ENCODE data around the gene LRMDA. TPM values are rescaled to one million over a fixed set of nuclear protein-coding genes. Genes with fewer than 3 reads are reported as not detected.

Gene LRMDA
- total and polyA plus RNA-seq, 2 of the 13 experiments (the other 11 are each of a cell fraction or from before 2014, with no cell fraction given): 13.4 to 22.0 TPM

GRCh38 chr10:75652146-75652740 is 220.8 kb downstream of the LRMDA start (continued):
- TF ChIP-seq THAP9 (CRISPR knock-in tag; IDR thresholded peaks at IDR 0.05; ENCODE audit: borderline replicate concordance): no peak

- Histone ChIP-seq H4K20me1 (ENCODE audit: insufficient read depth, low read length) (no peaks in the 10 kb centered on the region), H3K9ac (ENCODE audit: insufficient read depth, low read depth, low read length) (no peak overlapping the region), H3K4me3 (replicated peaks in 1 of 3; ENCODE audit: insufficient read depth in 1 of 3, low read depth in 2 of 3, low read length in 3 of 3) (no peak overlapping the region), H3K4me1 (ENCODE audit: insufficient read depth, low read length) (peaks cover 80% of the 10 kb centered on the region), H3K27me3 (ENCODE audit: control insufficient read depth in 1 of 2, insufficient read depth in 2 of 2, low read length in 2 of 2) (no peaks in the 10 kb centered on the region), H3K27ac (ENCODE audit: extremely low read length, insufficient read depth, low read length) (no peak overlapping the region), H3K4me2 (ENCODE audit: low read depth, low read length) (no peak overlapping the region), H3K79me2 (ENCODE audit: insufficient read depth, low read length) (no peaks in the 10 kb centered on the region), H3K9me3 (ENCODE audit: low read length) (no peaks in the 10 kb centered on the region), H3K36me3 (replicated peaks in 1 of 2; ENCODE audit: control insufficient read depth in 1 of 2, insufficient read depth in 2 of 2, low read length in 2 of 2) (no peaks in the 10 kb centered on the region), H2AFZ (ENCODE audit: low read length) (no peak overlapping the region)
- DNase-seq (ENCODE audit: low spot score) (peak; percentile 43), ATAC-seq (no peak), FAIRE-seq (no peak)
- TF ChIP-seq TEAD3 (CRISPR knock-in tag; optimal IDR thresholded peaks at IDR 0.05; ENCODE audit: borderline replicate concordance): peak; percentile 33
- TF ChIP-seq ZNF547 (CRISPR knock-in tag; IDR thresholded peaks at IDR 0.05): no peak
- TF ChIP-seq CBFB (CRISPR knock-in tag; IDR thresholded peaks at IDR 0.05): no peak
- TF ChIP-seq ZFP1 (CRISPR knock-in tag; IDR thresholded peaks at IDR 0.05): 0 out of 2 replicates have a peak, but pooled peaks have one; percentile 26
- peak; percentile 56; the same call in 1 of the 2 replicates for TF ChIP-seq POGZ (CRISPR knock-in tag; IDR thresholded peaks at IDR 0.05)
- peak; percentile 91 for TF ChIP-seq ZBTB33 (CRISPR knock-in tag; IDR thresholded peaks at IDR 0.05)
- TF ChIP-seq ZNF317 (CRISPR knock-in tag; IDR thresholded peaks at IDR 0.05): peak; percentile 43; the same call in 1 of the 2 replicates
- TF ChIP-seq HOMEZ (CRISPR knock-in tag; IDR thresholded peaks at IDR 0.05; ENCODE audit: low read depth): peak; percentile 79; the same call in 1 of the 2 replicates
- ChIA-PET POLR2A (interaction anchor here (1.0 kb wide), 1 partner anchor 244 kb away, joined by 3 read pairs; no protein-coding TSS in a partner anchor), CTCF (ENCODE audit: low intra/inter-chr PET ratio, low total read pairs) (no interaction called here)
- no TSS peak for BruUV-seq (replicated peaks)
- 72% methylated on average over 8 of the region's 8 CpGs for WGBS (ENCODE audit: low lambda C conversion rate)
- in situ Hi-C loops (cut with HindIII; ENCODE audit: extremely low pct_ligation_motif_present, low pct_unique_long_range_greater_than_20kb): no loop called here
- intact Hi-C loops (cut with micrococcal nuclease; ENCODE audit: unreplicated experiment): no loop called here
Measured at GRCh38 chr10:75653761-75654160, 222.3 kb downstream of the LRMDA start.

Data from HepG2 (cell line).